ENCODE measurements around the gene SLC31A1. TPM values are rescaled to one million over a fixed set of nuclear protein-coding genes. Genes with fewer than 3 reads are reported as not detected.

SLC31A1 gene
- total and polyA plus RNA-seq, 2 of the 13 experiments (the other 11 are each of a cell fraction or from before 2014, with no cell fraction given) = 62.9 to 70.0 TPM

- TF ChIP-seq ZUFSP (CRISPR knock-in tag; IDR thresholded peaks at IDR 0.05; ENCODE audit: borderline replicate concordance) (no peak), MED8 (CRISPR knock-in tag; IDR thresholded peaks at IDR 0.05; ENCODE audit: insufficient replicate concordance) (no peak), NR2F2 (IDR thresholded peaks at IDR 0.05; ENCODE audit: borderline replicate concordance, low read depth) (no peak), GFI1 (CRISPR knock-in tag; IDR thresholded peaks at IDR 0.05; ENCODE audit: borderline replicate concordance) (no peak), THAP11 (CRISPR knock-in tag; IDR thresholded peaks at IDR 0.05) (peak; percentile 99), ZFX (CRISPR knock-in tag; IDR thresholded peaks at IDR 0.05; ENCODE audit: low read depth) (peak; percentile 90), ZNF510 (CRISPR knock-in tag; IDR thresholded peaks at IDR 0.05; ENCODE audit: low read depth) (peak; percentile 85), NFATC3 (CRISPR knock-in tag; IDR thresholded peaks at IDR 0.05) (no peak), KLF15 (CRISPR knock-in tag; IDR thresholded peaks at IDR 0.05; ENCODE audit: borderline replicate concordance) (no peak), ISL2 (CRISPR knock-in tag; IDR thresholded peaks at IDR 0.05) (no peak; the same call in 1 of the 2 replicates), SPEN (CRISPR knock-in tag; IDR thresholded peaks at IDR 0.05; ENCODE audit: low read depth) (peak; percentile 89), DDIT3 (CRISPR knock-in tag; IDR thresholded peaks at IDR 0.05) (no peak), ZNF280B (CRISPR knock-in tag; IDR thresholded peaks at IDR 0.05; ENCODE audit: borderline replicate concordance) (peak; percentile 85; the same call in 1 of the 2 replicates), GRHL1 (CRISPR knock-in tag; conservative IDR thresholded peaks at IDR 0.05) (no peak), PRDM4 (CRISPR knock-in tag; IDR thresholded peaks at IDR 0.05; ENCODE audit: borderline replicate concordance) (no peak), ATF7 (IDR thresholded peaks at IDR 0.05) (no peak), ATF7 (CRISPR knock-in tag; IDR thresholded peaks at IDR 0.05) (peak; percentile 63; the same call in 1 of the 2 replicates), ELK4 (CRISPR knock-in tag; IDR thresholded peaks at IDR 0.05; ENCODE audit: borderline replicate concordance) (no peak), ZNF724P (CRISPR knock-in tag; IDR thresholded peaks at IDR 0.05; ENCODE audit: borderline replicate concordance) (no peak)
These were observed 54.1 kb downstream of the SLC31A1 start, which contains the start of the genes CDC26 and PRPF4 (continued) for GRCh38 chr9:113275157-113276131.

Measured in HepG2 (cell line).